COLO668 (cell line): ENCODE measurements around the gene MMADHC.

ENCODE experiments used
- DNase-seq: peaks from one replicate; lab custom pipeline; 2025; ENCODE audit not compliant: unreplicated experiment; lab: John Stamatoyannopoulos, UW

MMADHC gene

DNA sequence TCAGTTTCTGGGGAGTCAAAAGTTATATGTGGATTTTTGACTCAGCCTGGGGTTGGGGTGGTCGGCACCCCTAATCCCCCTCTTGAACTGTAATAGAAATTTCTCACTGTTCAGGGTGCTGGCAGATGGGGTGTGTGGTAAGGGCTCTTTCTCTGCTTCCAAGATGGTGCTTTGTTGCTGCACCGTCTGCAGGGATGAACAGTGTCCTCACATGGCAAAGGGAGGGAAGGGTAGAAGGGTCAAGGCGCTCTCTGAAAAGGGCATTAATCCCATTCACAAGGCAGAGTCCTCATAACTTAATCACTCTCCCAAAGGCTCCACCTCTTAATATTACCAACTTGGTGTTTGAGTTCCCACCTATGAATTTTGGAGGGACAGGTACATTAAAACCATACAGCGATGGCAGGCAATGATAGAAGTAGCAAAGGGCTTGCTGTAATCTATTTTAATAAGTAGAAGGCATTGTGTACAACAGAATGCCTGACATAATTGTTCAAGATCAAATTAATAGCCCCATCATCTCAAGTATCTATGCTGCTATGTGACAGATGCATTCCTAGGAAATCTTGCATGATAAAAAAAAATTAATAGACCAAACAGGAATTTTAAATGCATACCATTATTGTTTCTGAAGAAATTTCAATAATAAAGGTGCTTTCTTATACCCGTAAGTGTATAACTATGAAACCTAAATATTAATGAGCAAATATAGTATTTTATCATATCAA lies 28.1 kb downstream of the MMADHC start:
- no peak for DNase-seq

GRCh38 chr2:149556452-149556851 lies 31.1 kb downstream of the MMADHC start:
- DNase-seq: no peak

GRCh38 chr2:149552830-149553229 lies 34.7 kb downstream of the MMADHC start:
- DNase-seq: no peak

GRCh38 chr2:149552226-149552625 lies 35.3 kb downstream of the MMADHC start:
- DNase-seq: no peak

GRCh38 chr2:149544692-149545091 lies 42.9 kb downstream of the MMADHC start:
- DNase-seq: no peak

DNA sequence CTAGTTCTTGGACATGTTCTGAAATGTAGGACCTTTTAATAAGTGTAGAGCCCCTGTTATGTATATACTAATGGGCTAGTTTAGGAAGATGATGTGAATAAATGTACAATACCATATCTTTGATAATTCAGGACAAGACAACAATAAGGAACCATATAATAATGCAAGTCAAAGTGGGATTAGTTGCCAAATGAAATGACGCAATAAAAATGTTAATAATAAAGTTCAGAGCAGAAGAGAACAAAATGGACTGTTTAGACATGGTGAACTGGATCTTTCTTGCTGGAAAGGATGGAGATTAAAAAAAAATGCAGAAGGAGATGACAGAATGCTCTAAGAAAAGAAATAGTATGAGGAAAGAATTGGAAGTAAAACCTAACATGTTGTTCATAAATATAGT lies 43.7 kb downstream of the MMADHC start:
- DNase-seq: no peak

DNA sequence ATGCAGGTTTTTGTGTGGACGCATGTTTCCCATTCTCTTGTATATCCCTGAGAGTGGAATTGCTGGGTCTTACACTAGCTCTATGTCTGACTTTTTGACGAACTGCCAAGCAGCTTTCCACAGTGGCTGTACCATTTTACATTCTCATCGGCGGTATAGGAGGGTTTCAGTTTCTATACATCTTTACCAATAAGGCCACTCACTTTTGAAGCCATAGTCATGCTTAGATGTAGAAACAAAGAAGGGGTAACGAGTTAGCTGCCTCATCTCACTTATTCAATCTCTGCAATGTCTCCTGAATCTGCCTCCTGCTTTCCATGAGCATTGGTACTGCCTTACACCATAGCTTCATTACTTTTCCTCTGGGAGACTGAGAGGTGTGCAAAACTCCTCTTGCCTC lies 47.4 kb downstream of the MMADHC start:
- DNase-seq: no peak

DNA sequence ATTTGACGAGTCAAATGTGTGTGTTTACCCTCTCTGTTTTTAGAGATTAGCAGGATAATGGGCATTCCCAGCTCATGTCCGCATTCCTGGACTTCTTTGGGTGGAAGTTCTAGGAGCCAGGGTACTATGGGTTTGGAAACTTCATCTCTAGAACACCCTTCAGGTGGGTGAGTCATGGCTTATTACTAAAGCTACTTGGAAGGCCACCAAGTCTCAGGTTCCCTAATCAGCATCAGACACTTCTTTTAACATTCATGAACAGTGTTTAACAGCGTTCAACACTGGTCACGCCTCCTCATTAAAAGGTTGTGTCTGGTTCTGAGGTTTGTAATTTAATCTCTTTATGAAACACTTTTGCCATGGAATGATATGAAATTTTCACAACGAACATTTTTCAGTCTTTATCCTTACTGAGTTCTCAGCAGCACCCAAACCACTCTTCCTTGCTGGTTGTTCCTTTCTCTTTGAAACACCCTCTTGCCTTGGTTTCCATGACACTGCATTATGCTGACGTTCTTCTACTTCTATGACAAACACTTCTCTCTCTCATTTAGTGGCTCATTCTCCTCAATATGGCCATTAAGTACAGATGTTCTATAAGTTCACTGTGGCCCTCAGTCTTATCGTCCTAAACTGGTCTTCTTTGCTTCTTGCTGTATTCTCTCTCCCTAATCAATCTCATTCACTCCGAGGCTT lies 49.3 kb downstream of the MMADHC start:
- no peak for DNase-seq

GRCh38 chr2:149537092-149537726 lies 50.4 kb downstream of the MMADHC start:
- no peak for DNase-seq

GRCh38 chr2:149536649-149537048 lies 50.9 kb downstream of the MMADHC start:
- no peak for DNase-seq

- DNase-seq: no peak
These were observed 52.9 kb downstream of the MMADHC start for GRCh38 chr2:149534674-149535073.

GRCh38 chr2:149528983-149529382 lies 58.6 kb downstream of the MMADHC start:
- DNase-seq: no peak

- no peak for DNase-seq
These were observed 59.4 kb downstream of the MMADHC start for GRCh38 chr2:149527998-149528755.

- no peak for DNase-seq
These were observed 60.9 kb downstream of the MMADHC start for GRCh38 chr2:149526689-149527088.

- no peak for DNase-seq
These were observed 62.3 kb downstream of the MMADHC start for GRCh38 chr2:149525323-149525722.
